NK-92 (cell line): ENCODE data around the gene RICTOR.

Experiments used
- DNase-seq: peaks from one replicate; lab custom pipeline; 2025; ENCODE audit not compliant: unreplicated experiment; lab: John Stamatoyannopoulos, UW

RICTOR gene

DNA sequence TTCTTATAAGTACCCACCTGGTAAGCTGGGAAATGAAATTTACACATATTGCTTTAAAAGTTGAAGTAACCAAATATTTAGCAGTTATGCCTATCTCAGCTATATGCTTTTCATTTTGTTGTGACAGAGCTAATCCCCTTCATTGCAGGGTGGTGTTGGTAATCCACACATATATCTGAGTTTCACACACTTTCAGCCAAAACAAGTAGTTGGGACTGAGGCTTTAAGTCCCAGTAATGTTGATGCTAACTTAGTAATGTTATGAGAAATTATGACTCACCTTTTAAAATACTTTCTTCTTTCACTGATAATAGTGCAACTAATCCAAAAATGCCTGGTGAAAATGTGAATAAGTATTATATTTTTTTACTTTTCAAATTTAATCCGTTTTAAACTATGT is 19.2 kb upstream of the RICTOR start:
- DNase-seq, result no peak

DNA sequence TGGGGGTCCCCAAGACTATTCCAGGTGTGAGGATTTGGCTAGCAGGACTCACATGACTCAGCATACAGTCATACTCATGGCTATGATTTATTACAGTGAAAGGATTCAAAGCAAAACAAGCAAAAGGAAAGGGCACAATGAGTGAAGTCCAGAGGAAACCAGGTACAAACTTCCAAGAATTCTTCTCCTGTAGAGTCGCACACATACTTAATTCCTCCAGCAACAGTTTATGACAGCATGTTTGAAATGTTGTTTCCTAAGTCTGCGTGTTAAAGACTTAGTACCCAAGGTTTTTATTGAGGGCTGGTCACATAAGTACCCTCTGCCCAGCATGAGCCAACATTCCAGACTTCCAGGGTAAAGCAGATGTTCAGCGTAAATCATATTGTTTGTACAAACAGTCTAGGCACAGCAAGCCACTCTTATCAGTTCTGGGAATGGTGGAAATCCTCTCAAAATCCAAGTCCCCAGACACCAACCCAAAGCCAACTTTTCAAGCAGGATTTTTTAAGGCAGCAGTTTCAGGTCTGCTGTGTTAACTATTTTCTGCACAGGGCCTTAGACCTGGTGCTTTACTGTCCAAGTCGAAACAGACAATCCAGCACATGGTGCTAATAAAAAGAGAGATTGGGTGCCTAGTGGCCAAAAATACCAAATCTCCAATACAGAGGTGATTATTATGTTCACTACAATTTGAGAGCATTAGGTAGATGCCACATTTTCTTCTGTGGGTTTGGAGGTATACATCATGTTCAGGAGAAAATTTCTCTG is 18.6 kb upstream of the RICTOR start:
- DNase-seq, result no peak

DNA sequence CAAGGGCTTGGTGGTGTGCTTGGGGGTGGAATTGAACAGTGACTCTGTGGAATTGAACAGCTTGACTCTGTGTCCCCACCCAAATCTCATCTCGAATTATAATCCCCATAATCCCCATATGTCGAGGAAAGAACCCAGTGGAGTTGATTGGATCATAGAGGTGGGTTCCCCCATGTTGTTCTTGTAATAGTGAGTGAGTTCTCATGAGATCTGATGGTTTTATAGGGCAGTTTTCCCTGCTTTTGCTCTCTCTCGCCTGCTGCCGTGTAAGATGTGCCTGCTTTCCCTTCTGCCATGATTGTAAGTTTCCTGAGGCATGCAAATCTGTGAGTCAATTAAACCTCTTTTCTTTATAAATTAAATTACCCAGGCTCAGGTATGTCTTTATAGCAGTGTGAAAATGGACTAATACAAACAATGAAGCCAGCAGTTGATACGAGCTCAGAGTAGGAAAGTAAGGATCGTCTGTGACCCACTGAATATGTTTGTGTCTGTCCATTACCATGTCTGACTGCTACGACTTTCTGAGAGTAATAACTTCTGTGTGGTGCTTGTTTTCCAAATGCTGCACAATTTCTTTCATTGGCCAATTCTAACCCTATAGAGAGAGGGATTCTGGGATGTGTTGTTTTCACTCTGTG is 17.9 kb upstream of the RICTOR start:
- DNase-seq, result no peak

DNA sequence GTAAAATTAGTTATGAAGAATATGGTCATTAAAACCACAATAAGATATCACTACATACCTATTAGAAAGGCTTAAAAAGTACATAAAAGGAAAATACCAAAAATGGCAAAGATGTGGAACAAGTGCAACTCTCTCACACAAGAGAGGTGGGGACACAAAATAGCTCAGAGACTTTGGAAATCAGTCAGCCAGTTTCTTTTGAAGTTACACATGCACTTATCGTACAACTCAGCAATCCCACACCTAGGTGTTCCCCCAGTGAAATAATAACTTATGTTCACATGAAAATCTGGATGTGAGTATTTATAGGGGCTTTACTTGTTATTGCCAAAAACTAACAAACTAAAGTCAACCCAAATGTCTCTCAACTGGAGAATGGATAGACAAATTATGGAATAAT is 9.8 kb upstream of the RICTOR start:
- no peak for DNase-seq

DNA sequence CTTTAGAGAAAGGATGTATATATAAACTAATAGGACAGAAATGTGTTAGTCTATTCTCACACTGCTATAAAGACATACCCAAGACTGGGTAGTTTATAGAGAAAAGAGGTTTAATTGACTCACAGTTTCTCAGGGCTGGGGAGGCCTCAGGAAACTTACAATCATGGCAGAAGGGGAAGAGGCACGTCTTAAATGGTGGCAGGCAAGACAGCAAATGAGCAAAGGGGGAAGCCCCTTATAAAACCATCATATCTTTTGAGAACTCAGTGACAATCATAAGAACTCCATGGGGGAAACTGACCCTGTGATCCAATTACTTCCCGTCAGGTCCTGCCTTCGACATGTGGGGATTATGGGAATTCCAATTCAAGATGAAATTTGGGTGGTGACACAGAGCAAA is 8.8 kb upstream of the RICTOR start:
- no peak for DNase-seq

DNA sequence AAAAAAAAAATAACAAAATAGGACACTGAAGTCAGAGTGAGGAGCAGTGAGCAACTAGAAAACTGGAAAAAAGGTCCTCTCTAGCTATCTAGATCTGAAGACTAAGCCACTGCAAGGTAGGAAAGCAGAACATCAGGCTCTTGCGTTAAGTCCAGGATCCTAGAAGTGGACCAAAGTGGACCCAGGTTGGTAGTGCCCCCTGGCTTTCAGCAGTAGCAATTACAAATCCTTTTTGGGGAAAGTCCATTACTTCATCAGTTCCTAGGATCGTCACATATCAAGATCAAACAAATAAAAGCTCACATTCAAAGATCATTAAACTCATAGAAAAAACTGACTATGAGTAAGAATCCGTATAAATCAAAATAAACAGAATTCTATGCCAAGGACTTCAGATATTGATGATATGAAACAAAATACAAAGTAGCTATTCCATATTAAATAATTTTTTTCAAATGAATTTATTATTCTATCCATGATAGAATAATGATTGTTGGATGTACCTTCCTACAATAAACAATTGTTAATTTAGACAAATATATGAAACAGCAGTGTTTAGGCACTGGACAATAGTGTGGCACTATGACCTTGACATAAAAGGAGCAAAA is 6.5 kb upstream of the RICTOR start:
- no peak for DNase-seq

DNA sequence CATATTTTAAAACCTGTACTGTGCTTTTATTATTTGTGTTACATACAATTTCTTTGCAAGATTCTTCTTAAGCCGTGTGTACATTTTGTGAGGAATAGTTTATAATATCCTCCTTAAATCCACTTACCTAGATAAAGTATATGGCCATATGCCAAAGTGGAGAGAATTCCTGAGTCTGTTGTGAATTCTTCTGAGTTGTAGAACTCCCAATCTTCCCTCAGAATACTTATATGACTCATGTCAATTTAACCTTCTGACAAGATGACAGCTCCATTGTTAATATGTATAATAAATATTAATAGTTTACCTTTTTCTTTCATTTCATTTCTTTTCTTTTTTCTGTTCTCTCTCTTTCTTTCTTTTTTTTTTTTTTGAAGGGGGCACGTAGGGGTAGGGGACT is 6.0 kb upstream of the RICTOR start:
- no peak for DNase-seq

DNA sequence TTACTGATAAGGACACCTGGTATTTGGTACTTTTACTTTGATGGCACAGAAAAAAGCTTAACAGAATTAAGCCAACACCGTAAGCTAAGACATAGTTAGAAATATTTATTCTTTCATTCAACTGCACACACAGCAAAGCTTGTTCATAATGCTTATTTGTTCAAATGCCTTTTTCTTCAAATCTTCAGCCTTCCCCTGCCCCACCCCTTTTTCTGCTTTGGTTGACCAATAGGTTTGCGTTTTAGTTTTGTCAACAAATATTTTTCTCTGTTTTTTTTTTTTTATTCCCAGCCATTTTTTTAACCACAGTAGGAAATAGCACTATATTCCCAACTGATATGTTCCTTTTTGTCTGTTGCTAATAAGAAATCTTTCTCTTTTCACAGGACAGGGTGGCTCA is 4.9 kb upstream of the RICTOR start:
- no peak for DNase-seq

DNA sequence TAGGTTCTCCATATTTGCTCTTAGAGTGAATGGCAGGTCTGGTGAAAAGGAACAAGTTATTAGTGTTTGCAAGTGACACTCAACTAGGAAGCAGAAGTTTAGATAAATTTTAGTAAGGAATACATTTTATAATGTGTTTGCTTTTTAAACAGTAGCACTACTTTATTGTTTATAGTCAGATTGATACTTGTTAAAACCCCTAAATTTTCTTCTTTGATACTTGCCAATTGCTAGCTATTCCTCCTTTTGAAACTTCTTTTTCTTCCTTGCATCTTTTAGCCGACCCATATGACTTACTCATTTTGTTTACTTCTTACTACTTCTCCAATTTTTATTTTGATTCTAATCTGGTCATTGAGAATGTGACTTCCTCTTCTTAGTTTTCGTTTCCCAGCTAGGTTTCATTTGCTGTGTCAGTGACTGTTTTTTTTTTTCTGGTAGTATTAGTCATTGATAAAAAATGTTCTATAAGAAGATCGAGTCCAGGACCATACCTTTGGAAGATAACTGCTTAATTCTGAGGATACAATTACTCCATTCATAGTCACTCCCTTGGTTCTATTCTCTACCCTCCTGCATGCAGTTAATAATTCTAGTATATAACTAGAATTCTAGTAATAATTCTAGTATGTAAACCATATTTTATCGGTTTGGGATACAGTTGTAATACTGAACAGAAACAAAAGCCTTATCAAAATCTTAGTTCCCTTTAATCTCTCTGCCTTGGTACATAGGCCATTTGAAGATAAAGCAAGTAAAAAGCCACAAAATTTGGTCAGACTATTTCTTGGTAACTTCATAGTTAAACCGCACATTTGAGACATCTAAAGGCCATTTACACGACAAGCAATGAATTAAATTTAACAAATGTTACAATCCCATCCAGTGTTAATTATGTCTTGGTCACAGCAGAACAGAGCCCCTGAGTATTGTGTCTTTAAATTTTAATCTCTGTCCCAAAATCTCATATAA is 2.8 kb upstream of the RICTOR start:
- no peak for DNase-seq

DNA sequence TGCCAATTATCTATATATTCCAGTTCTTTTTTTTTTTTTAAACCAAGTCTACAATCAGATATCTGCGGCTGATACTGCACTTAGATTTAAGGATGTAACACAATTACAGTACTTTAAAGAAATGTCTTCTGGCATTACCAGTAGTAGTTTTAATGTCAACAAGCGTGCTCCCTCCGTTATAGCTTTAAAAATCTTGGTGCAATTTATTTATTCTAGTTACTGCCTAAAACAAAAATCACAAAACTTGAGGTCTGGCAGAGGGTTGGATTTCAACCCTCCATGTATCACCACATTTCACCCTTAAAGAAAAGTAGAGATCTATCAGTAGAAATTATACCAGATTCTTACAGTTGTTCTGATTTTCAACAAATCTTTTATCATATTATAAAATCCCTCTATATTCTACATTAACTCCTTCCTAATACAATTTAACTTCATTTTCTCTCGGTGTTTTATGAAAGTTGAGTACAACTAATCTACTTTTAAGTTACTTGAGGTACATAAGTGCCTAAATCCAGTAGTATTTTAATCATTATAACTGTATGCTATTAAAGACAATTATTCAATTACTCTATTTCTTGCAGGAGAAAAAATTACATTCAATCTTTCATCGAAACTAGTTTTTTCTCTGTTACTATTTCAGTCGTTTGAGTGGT is 2.0 kb upstream of the RICTOR start:
- no peak for DNase-seq

DNA sequence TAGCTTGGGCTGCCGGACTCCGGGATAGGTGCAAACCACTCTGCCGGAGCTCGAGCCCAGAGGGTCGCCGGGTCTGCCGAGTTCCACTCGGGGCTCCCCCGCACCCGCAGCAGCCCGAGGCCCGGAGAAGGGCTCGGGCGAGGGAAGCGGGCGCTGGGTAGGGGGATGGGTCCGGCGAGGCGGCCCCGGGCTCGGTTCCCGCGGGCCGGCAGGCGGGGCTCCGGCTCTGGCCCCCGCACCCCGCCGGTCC is 507 bp downstream of the RICTOR start:
- no peak for DNase-seq

DNA sequence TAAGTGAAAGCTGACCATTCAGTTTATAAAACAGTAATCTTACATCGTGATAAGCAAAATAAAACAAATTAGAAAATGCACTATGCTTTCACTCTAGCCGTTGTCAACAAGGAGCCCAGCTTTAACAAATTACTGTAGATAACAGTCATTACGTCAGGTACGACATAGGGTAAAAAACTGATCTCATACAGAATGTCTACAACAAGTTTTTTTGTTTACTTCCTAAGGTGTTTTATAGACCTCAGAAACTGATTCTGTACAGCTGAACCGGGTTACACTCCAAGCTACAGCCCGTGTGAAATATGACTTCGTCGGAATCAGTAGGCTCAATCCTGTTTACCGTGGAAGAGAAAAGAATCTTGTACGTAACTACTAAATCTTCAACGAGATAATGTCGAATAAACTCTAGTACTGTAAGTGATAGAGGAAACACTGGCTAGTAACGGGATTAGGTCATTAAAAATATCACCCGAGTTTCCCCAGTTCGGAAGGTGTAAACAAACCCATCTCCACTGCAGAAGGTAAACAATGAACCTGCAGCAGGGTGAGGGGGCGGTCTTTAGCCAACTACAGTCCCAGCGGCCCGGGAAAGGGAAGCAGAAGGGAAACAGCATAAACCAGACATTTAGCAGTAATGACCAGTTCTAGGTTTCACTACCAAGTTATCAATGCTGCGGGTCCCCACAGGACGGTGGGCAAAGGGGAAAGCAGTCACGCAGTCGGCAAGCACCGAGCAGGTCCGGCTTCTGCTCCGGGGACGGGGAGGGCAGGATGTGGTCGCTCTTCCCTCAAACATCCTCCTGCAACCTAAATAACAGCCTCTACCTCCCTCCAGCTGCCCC is 1.1 kb downstream of the RICTOR start:
- no peak for DNase-seq

DNA sequence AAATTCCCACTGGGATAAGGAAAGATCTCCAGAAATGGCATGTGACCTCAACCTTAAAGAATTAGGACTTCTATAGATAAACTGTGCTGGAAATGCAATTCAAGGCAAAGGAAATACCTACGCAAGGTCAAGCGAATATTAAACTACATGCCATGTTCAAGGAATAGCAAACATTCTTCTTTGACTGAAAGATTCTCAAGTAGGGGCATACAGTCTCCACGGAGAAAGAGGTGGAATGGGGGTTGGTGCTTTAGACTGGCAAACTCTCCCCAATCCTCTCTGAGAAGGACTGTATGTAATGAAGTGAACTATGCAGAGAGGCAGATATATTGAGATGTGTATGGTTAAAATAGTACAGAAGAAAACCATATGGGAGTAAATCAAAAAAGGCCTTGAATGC is 6.1 kb downstream of the RICTOR start:
- DNase-seq, result no peak

DNA sequence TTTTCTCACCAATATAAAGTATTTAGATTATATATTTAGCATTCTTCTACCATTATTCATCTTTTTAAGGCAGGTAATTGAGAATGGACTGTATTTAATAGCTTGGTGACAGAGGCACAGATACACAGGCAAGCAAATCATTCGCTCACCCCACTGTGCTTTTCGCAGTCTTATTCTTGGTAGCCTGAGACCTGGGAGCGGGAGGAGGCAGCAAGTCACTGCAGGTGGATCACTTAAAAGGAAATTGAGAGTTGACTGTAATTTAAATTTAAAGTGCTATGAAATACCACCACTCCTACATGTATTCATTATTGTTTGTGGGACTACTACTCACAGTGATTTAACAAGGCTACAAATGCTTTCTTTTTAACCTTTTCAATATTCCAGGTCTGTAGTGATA is 9.7 kb downstream of the RICTOR start:
- DNase-seq, result no peak

DNA sequence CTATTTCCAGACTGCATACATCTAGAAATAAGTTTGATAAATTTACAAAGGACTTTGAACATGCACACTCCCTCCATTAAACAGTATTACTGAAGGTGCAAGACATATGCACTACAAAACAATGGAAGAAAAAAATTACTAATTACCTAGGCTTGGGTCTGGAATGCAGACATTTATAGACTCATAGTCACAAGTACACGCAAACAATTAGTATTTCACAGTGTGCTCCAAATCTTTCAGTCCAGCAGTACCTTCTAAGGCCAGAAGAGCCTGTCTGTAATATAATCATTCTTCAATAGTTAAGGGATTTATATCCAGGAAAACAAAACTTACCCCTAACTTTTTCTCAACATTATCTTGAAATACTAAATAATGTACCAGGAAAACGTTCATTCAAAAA is 11.2 kb downstream of the RICTOR start:
- no peak for DNase-seq

DNA sequence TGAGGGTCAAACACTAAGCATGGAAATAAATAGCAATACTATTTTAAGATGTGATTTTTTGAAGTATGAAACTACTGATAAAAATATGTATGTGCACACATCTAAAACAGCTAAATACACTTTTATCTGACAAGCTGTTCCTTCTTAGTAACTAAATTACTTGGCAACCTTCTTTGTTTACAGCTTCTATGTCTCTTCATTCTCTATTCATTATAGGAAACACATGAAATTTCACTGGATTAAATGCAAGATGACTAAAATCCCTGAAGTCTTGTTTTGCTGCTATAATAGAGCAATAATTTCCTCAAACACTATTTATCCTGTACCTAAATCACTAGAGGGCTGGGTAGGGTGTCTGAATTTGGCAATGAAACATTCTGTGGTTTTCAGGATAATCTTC is 11.7 kb downstream of the RICTOR start:
- DNase-seq, result no peak

DNA sequence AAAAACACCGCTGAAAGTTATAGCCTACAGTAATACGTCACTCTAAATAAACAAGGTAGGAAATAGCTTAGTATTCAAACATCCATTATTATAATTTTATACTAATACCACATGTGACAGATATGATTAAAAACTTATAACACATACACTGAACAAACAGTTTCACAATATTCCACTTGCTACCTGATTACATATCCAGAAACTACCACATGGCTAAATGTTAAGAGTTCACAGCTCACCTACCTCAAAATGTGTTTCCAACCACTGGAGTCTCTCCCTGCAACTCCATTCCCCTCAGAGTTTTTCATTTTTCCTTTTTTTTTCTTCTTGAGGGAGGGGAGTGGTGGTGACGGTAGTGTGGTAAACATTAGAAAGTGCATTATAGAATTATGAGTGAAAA is 12.1 kb downstream of the RICTOR start:
- DNase-seq, result no peak

DNA sequence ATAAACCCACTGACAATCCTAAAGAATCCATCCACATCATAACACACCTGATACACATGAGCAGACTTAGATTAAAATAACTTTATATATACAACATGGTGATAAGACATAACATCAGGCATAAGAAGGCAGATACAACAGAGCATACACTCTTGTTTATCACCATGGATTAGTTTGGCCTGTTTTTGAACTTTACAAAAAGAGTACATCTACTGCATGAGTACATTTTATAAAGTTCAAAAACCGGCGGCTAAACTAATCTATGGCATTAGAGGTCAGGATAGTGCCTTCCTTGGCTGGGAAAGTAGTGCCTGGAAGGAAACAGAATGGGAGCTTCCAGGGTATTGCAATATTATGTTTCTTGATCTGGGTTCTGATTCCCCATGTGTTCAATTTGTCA is 15.1 kb downstream of the RICTOR start:
- no peak for DNase-seq

DNA sequence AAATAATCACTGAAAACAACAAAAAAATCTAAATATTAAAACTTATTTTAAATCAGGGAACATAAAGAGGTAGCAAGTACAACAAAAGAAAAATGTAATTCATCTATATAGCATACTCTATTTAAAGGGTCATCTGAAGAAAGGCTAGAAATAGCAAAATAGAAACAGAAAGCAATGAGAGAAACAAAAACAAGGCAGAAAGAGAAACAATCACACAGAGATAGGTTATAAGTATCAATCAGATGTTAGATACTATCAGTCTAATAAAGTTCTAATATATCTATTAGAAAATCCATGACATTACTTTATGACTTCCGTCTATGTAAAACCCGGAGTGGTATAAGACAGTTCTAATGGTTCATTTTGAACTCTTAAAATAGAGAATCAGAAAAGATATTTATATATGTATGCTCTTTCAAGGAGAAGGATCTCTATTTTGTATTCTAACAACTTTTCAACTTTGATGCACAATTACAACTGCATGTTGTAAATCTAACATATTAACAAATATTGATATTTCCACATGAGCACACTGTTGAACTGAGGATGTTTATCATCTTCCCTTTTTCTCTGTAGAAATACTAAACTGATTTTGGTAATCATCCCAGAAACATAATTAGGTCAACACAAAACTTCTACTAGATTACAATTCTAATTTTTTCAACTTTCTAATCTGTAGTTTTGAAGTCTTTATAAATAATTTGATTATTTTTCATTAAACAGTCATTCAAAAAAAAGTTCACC is 15.8 kb downstream of the RICTOR start:
- no peak for DNase-seq

DNA sequence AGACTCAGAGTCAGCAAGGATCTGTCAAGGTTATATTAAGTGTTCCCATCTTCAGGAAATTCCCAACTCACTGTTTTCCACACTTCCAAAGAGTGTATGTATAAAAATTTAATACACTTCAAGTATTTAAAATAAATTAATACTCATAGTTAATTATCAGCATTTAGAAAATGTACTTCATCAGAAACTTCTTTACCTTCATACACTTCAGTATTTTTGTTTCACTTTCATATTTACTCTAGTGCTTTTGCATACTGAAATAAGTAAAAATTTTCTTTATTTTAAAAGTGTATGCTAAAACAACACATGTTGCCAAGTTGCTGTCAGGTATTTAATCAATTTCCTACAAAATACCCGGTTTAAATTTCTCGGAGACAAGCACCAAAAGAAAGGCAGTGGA is 16.5 kb downstream of the RICTOR start:
- DNase-seq, result no peak
